ENCODE measurements around the gene CCDC13.

CCDC13 gene

DNA sequence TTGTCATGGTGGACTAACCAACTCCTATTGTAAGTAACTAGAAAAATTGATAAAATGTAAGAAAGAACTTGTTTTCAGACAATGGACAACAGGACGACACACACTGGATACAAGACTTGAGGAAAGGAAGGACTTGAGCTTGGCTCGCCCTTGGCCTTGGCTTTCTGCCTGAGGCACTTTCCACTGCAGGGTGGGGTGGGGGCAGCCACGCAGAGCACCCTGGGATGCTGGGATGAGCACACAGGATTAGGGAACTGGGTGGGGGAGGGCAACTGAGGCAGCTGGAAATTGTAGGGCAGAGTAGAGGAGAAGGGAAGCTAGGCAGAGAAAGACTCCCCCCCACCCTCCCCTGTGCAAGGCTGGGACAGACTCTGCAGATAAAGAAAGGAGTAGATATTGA, 45.0 kb downstream of the CCDC13 start:
- DNase-seq: peak in 39 of 42 donors; percentile 55 to 87 (median 72)
- intact Hi-C loops (cut with DNase I): no loop called here

DNA sequence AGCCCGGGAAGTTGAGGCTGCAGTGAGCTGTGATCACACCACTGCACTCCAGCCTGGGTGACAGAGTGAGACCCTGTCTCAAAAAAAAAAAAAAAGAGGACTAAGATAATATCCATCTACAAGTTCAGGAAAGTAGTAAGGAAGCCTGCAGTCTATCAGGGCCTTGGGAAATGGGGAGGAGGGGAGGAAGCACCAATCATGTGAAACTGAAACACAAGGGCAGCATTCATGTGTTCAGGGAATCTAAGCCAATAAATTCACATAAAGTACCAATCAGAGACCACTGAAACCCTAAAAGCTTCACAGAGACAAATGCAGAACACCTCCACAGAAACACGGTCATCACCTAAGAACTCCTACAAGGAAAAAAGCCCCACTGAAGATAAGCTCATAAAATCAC, 47.6 kb downstream of the CCDC13 start:
- DNase-seq: peak in 33 of 42 donors; percentile 28 to 89 (median 67)
- intact Hi-C loops (cut with DNase I): no loop called here

DNA sequence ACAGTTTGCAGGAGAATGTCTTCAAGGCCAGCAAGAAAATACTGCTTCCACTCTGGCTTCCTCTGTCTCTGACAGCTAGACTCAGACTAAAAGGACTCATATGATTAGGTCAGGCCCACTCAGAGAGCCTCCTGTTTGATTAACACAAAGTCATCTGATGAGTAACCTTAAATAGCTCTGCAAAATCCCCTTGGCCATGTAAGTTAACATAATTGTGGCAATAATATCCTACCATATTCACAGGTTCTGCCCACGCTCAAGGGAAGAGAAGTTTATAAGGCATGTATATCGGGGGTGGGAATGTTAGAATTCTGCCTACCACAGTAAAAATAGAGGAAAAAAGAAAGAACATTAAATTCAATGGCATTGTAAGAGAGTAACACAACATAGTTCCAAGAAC, 49.8 kb downstream of the CCDC13 start:
- intact Hi-C loops (cut with DNase I): no loop called here
- DNase-seq: peak in 15 of 42 donors; percentile 0 to 67 (median 15)

All from head of caudate nucleus (tissue), 42 donors.